ENCODE results near the gene CRYAB. TPM values are rescaled to one million over a fixed set of nuclear protein-coding genes. Genes with fewer than 3 reads are reported as not detected.
"Not testable (repeated sequence)": the region's sequence is repeated elsewhere in the genome, so short reads cannot be mapped to it uniquely, and the experiment has no call there.

Gene CRYAB
- total RNA-seq, 2 experiments from 2014 or later, result not detected

DNA sequence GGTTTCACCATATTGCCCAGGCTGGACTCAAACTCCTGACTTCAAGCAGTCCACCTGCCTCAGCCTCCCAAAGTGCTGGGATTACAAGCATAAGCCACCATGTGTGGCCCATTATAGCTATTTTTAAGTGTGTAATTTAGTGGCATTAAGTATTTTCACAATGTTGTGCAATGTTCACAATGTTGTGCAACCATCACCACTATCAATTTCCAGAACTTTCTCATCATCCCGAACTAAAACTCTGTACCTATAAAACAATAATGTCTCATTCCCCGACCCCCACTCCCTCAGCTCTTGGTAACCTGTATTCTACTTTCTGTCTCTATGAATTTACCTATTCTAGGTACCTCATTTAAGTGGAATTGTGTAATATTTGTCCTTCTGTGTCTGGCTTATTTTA, 24.7 kb downstream of the CRYAB start:
- Mint-ChIP-seq H3K27ac (no peak overlapping the region), H3K4me3 (no peak overlapping the region), H3K27me3 (no peaks in the 10 kb centered on the region), H3K9me3 (no peaks in the 10 kb centered on the region), H3K36me3 (ENCODE audit: low read depth) (peaks cover 16% of the 10 kb centered on the region), H3K4me1 (ENCODE audit: low read depth) (no peaks in the 10 kb centered on the region)
- Histone ChIP-seq H3K27ac (ENCODE audit: low read depth in 1 of 2, low read length in 2 of 2) (no peak overlapping the region), H3K27me3 (ENCODE audit: control insufficient read depth in 1 of 2, insufficient read depth in 2 of 2, low read length in 2 of 2) (no peaks in the 10 kb centered on the region), H3K4me3 (ENCODE audit: low read length) (no peak overlapping the region), H3K9me3 (ENCODE audit: control insufficient read depth in 1 of 2, insufficient read depth in 1 of 2, low read length in 2 of 2) (no peaks in the 10 kb centered on the region), H3K4me1 (ENCODE audit: insufficient read depth, low read length) (no peaks in the 10 kb centered on the region), H3K36me3 (ENCODE audit: insufficient read depth, low read length) (no peaks in the 10 kb centered on the region)
- ChIA-PET CTCF (no interaction called here), POLR2A (no interaction called here)
- ATAC-seq (ENCODE audit: poor library complexity) (no peak), DNase-seq (no peak)
- intact Hi-C loops (cut with DNase I, micrococcal nuclease), result no loop called here
- TF ChIP-seq CTCF (IDR thresholded peaks at IDR 0.05), result no peak

GRCh38 chr11:111886032-111886431, 25.5 kb downstream of the CRYAB start:
- Mint-ChIP-seq H3K27ac (no peak overlapping the region), H3K4me1 (ENCODE audit: low read depth) (no peaks in the 10 kb centered on the region), H3K9me3 (no peaks in the 10 kb centered on the region), H3K4me3 (no peak overlapping the region), H3K36me3 (ENCODE audit: low read depth) (peaks cover 16% of the 10 kb centered on the region), H3K27me3 (no peaks in the 10 kb centered on the region)
- ChIA-PET CTCF (interaction anchor here (1.5 kb wide), 1 partner anchor 10 kb away, joined by 3 read pairs; no protein-coding TSS in a partner anchor), POLR2A (interaction anchor here (1.0 kb wide), 1 partner anchor 40 kb away, joined by 4 read pairs; no protein-coding TSS in a partner anchor)
- Histone ChIP-seq H3K4me3 (ENCODE audit: low read length) (no peak overlapping the region), H3K9me3 (ENCODE audit: control insufficient read depth in 1 of 2, insufficient read depth in 1 of 2, low read length in 2 of 2) (no peaks in the 10 kb centered on the region), H3K27me3 (ENCODE audit: control insufficient read depth in 1 of 2, insufficient read depth in 2 of 2, low read length in 2 of 2) (no peaks in the 10 kb centered on the region), H3K36me3 (ENCODE audit: insufficient read depth, low read length) (no peaks in the 10 kb centered on the region), H3K4me1 (ENCODE audit: insufficient read depth, low read length) (no peaks in the 10 kb centered on the region), H3K27ac (ENCODE audit: low read depth in 1 of 2, low read length in 2 of 2) (no peak overlapping the region)
- DNase-seq (no peak), ATAC-seq (ENCODE audit: poor library complexity) (no peak)
- intact Hi-C loops (cut with DNase I, micrococcal nuclease), result no loop called here
- TF ChIP-seq CTCF (IDR thresholded peaks at IDR 0.05), result no peak

DNA sequence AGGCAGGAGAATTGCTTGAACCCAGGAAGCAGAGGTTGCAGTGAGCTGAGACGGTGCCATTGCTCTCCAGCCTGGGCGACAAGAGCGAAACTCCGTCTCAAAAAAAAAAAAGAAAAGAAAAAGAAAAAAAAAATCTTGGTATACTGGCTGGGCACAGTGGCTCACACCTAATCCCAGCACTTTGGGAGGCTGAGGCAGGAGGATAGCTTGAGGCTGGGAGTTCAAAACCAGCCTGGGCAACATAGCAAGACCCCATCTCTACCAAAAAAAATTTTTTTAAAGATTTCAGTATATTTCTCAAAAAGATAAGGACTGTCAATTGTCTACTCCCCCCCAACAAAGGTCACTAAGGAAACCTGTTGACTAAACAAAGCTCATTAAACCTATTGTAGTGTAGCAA, 26.5 kb downstream of the CRYAB start:
- H3K9me3 ChIP-seq (ENCODE audit: control insufficient read depth in 1 of 2, insufficient read depth in 1 of 2, low read length in 2 of 2); H3K4me1 Mint-ChIP-seq (ENCODE audit: low read depth); H3K4me3 ChIP-seq (ENCODE audit: low read length); H3K27me3 Mint-ChIP-seq; H3K27me3 ChIP-seq (ENCODE audit: control insufficient read depth in 1 of 2, insufficient read depth in 2 of 2, low read length in 2 of 2); H3K36me3 ChIP-seq (ENCODE audit: insufficient read depth, low read length); DNase-seq; H3K4me3 Mint-ChIP-seq; H3K27ac ChIP-seq (ENCODE audit: low read depth in 1 of 2, low read length in 2 of 2); H3K9me3 Mint-ChIP-seq; ATAC-seq (ENCODE audit: poor library complexity); H3K4me1 ChIP-seq (ENCODE audit: insufficient read depth, low read length); H3K27ac Mint-ChIP-seq; intact Hi-C loops (cut with DNase I, micrococcal nuclease): not testable (repeated sequence)
- ChIA-PET CTCF (interaction anchor here (0.8 to 1.5 kb wide), 2 partner anchors 9 to 14 kb away, joined by 3 read pairs; no protein-coding TSS in a partner anchor), POLR2A (interaction anchor here (1.0 kb wide), 1 partner anchor 41 kb away, joined by 4 read pairs; no protein-coding TSS in a partner anchor)
- H3K36me3 Mint-ChIP-seq (ENCODE audit: low read depth), result peaks cover 16% of the 10 kb centered on the region

DNA sequence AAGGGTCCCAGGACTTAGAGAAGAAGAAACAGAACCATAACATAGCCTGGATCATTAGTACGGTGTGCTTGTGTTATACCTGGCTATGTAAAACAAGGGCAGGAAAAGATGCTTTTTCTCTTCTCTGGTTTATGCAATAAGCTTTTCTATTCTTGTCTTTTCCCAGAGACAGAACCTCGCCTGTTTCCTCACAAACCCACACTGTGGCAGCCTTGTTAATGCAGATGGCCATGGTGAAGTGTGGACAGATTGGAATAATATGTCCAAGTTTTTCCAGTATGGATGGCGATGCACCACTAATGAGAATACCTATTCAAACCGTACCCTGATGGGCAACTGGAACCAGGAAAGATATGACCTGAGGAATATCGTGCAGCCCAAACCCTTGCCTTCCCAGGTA, 29.4 kb downstream of the CRYAB start:
- intact Hi-C loops (cut with DNase I, micrococcal nuclease), result loop anchor here in 1 of 2 experiments (5.0 kb wide), 1 partner anchor 145 kb away; the partner anchor contains the start of gene DLAT
- Histone ChIP-seq H3K27me3 (ENCODE audit: control insufficient read depth in 1 of 2, insufficient read depth in 2 of 2, low read length in 2 of 2) (no peaks in the 10 kb centered on the region), H3K4me3 (ENCODE audit: low read length) (no peak overlapping the region), H3K36me3 (ENCODE audit: insufficient read depth, low read length) (no peaks in the 10 kb centered on the region), H3K9me3 (ENCODE audit: control insufficient read depth in 1 of 2, insufficient read depth in 1 of 2, low read length in 2 of 2) (no peaks in the 10 kb centered on the region), H3K27ac (ENCODE audit: low read depth in 1 of 2, low read length in 2 of 2) (no peak overlapping the region), H3K4me1 (ENCODE audit: insufficient read depth, low read length) (peaks cover 14% of the 10 kb centered on the region)
- DNase-seq (no peak), ATAC-seq (ENCODE audit: poor library complexity) (no peak)
- ChIA-PET CTCF (interaction anchor here (1.7 kb wide), 1 partner anchor 11 kb away, joined by 4 read pairs; the partner anchor contains the start of gene ALG9), POLR2A (interaction anchor here (4.3 kb wide), 1 partner anchor 45 kb away, joined by 44 read pairs; no protein-coding TSS in a partner anchor)
- H3K4me3 Mint-ChIP-seq, result no peak overlapping the region
- H3K36me3 Mint-ChIP-seq (ENCODE audit: low read depth), result peaks cover 30% of the 10 kb centered on the region
- TF ChIP-seq CTCF (IDR thresholded peaks at IDR 0.05), result no peak
- no peaks in the 10 kb centered on the region for H3K9me3 Mint-ChIP-seq
- H3K27me3 Mint-ChIP-seq, result no peaks in the 10 kb centered on the region
- peaks cover 18% of the 10 kb centered on the region for H3K4me1 Mint-ChIP-seq (ENCODE audit: low read depth)
- no peak overlapping the region for H3K27ac Mint-ChIP-seq
